Gastroesophageal sphincter (tissue), 3 donors: Measurements from ENCODE around the gene GXYLT2.

Experiments
- CTCF ChIP-seq, 4 experiments: fragments of 200-600 bp in 2 of 4; fragments of 450-650 bp in 2 of 4; sonication (generic) in 1 of 4; IDR thresholded peaks; one replicate each; pipeline ENCODE4 v1.5.1; 2017 to 2019; ENCODE audit warnings: antibody characterized with exemption in 4 of 4, mild to moderate bottlenecking in 2 of 4, moderate library complexity in 2 of 4
- EP300 ChIP-seq: sonication (generic); formaldehyde crosslinking; IDR thresholded peaks from one replicate; pipeline ENCODE4 v1.6.1; 2017; ENCODE audit warnings: antibody characterized with exemption, mild to moderate bottlenecking
- POLR2A ChIP-seq, 2 donors: fragments of 450-650 bp; IDR thresholded peaks; one replicate each; pipeline ENCODE4 v1.6.1; 2017; ENCODE audit warnings: antibody characterized with exemption in 2 of 2, mild to moderate bottlenecking in 2 of 2, moderate library complexity in 1 of 2
- POLR2AphosphoS5 ChIP-seq: sonication (generic); formaldehyde crosslinking; IDR thresholded peaks from one replicate; pipeline ENCODE4 v1.6.1; 2017; ENCODE audit warnings: antibody characterized with exemption

- TF ChIP-seq POLR2A (IDR thresholded peaks at IDR 0.05) (no peak), CTCF (IDR thresholded peaks at IDR 0.05) (no peak), EP300 (no peak), POLR2AphosphoS5 (no peak)
Observed at GRCh38 chr3:72950801-72951200, 63.0 kb downstream of the GXYLT2 start.
